Osteocyte (in vitro differentiated cells): Measurements from ENCODE around the gene ZSCAN21. TPM values are rescaled to one million over a fixed set of nuclear protein-coding genes. Genes with fewer than 3 reads are reported as not detected.

Experiments
- DNase-seq: peaks from one replicate; pipeline ENCODE4 v3.0.0; 2021; ENCODE audit warnings: mixed read lengths; ENCODE audit not compliant: unreplicated experiment; ENCODE audit errors: extremely low spot score
- H3K27ac Mint-ChIP-seq: one replicate; pipeline ENCODE4 v1.8.0; 2021; ENCODE audit warnings: mild to moderate bottlenecking, mixed read lengths; ENCODE audit not compliant: unreplicated experiment
- H3K27me3 Mint-ChIP-seq: one replicate; pipeline ENCODE4 v1.8.0; 2021; ENCODE audit warnings: mixed read lengths; ENCODE audit not compliant: unreplicated experiment
- H3K36me3 Mint-ChIP-seq: one replicate; pipeline ENCODE4 v1.8.0; 2021; ENCODE audit warnings: mixed read lengths; ENCODE audit not compliant: unreplicated experiment
- H3K4me1 Mint-ChIP-seq: one replicate; pipeline ENCODE4 v1.8.0; 2021; ENCODE audit warnings: mixed read lengths; ENCODE audit not compliant: unreplicated experiment
- H3K4me3 Mint-ChIP-seq: one replicate; pipeline ENCODE4 v1.8.0; 2021; ENCODE audit warnings: mild to moderate bottlenecking, moderate library complexity, mixed read lengths; ENCODE audit not compliant: unreplicated experiment
- H3K9me3 Mint-ChIP-seq: one replicate; pipeline ENCODE4 v1.8.0; 2021; ENCODE audit warnings: mixed read lengths; ENCODE audit not compliant: unreplicated experiment
- CTCF ChIP-seq: fragments of 200-600 bp; sonication (generic); IDR thresholded peaks from 2 replicates; pipeline ENCODE4 v1.5.0; 2021; ENCODE audit warnings: antibody characterized with exemption, mild to moderate bottlenecking, moderate library complexity
- total RNA-seq: library from RNA; stranded (reverse); gene quantifications from 2 replicates; pipeline ENCODE4 v1.2.1, GENCODE V29; 2021

Gene ZSCAN21
- total RNA-seq, 1 donor from 2014 or later = 13.9 TPM

- TF ChIP-seq CTCF = no peak
- Mint-ChIP-seq H3K36me3 (peaks cover 79% of the 10 kb centered on the region), H3K4me1 (peaks cover 13% of the 10 kb centered on the region), H3K4me3 (no peak overlapping the region), H3K27me3 (no peaks in the 10 kb centered on the region), H3K9me3 (peaks cover 15% of the 10 kb centered on the region), H3K27ac (no peak overlapping the region)
- DNase-seq = no peak
Observed at GRCh38 chr7:100074841-100075240, 25.3 kb downstream of the ZSCAN21 start.

GRCh38 chr7:100075418-100075817 is 25.8 kb downstream of the ZSCAN21 start:
- DNase-seq = no peak
- Mint-ChIP-seq H3K27ac (no peak overlapping the region), H3K27me3 (no peaks in the 10 kb centered on the region), H3K36me3 (peaks cover 73% of the 10 kb centered on the region), H3K9me3 (peaks cover 15% of the 10 kb centered on the region), H3K4me3 (no peak overlapping the region), H3K4me1 (peaks cover 18% of the 10 kb centered on the region)
- TF ChIP-seq CTCF = no peak

- TF ChIP-seq CTCF = no peak
- H3K9me3 Mint-ChIP-seq = peaks cover 3% of the 10 kb centered on the region
- DNase-seq = no peak
- no peak overlapping the region for H3K4me3 Mint-ChIP-seq
- H3K27ac Mint-ChIP-seq = no peak overlapping the region
- H3K36me3 Mint-ChIP-seq = peaks cover 55% of the 10 kb centered on the region
- no peaks in the 10 kb centered on the region for H3K27me3 Mint-ChIP-seq
- peaks cover 27% of the 10 kb centered on the region for H3K4me1 Mint-ChIP-seq
Observed at GRCh38 chr7:100077205-100077604, 27.6 kb downstream of the ZSCAN21 start.

- Mint-ChIP-seq H3K36me3 (peaks cover 38% of the 10 kb centered on the region), H3K27ac (peak overlapping the region; percentile 57), H3K9me3 (no peaks in the 10 kb centered on the region), H3K4me3 (peak overlapping the region; percentile 30), H3K4me1 (peaks cover 30% of the 10 kb centered on the region), H3K27me3 (no peaks in the 10 kb centered on the region)
- DNase-seq = no peak
- no peak for TF ChIP-seq CTCF
Observed at GRCh38 chr7:100079024-100079560, 29.5 kb downstream of the ZSCAN21 start.

- Mint-ChIP-seq H3K27me3 (no peaks in the 10 kb centered on the region), H3K36me3 (peaks cover 20% of the 10 kb centered on the region), H3K4me3 (peak overlapping the region; percentile 92), H3K9me3 (no peaks in the 10 kb centered on the region), H3K27ac (peak overlapping the region; percentile 92), H3K4me1 (peaks cover 30% of the 10 kb centered on the region)
- no peak for DNase-seq
- no peak for TF ChIP-seq CTCF
Observed at GRCh38 chr7:100080907-100081534, 31.4 kb downstream of the ZSCAN21 start.
